Coronary artery (tissue), 2 donors: ENCODE measurements around the gene IL7R.

ENCODE experiments used
- DNase-seq: peaks from one replicate; pipeline ENCODE4 v3.0.0-alpha.2; 2017; ENCODE audit warnings: low spot score
- H3K27ac ChIP-seq, 2 donors: fragments of 200-600 bp; sonication (generic); one replicate each; pipeline ENCODE4 v1.5.1; 2016 to 2019
- H3K4me3 ChIP-seq: fragments of 200-600 bp; sonication (generic); 2 replicates; pipeline ENCODE4 v1.5.1; 2016; ENCODE audit warnings: mild to moderate bottlenecking, moderate library complexity
- CTCF ChIP-seq: fragments of 200-600 bp; sonication (generic); IDR thresholded peaks from one replicate; pipeline ENCODE4 v1.5.1; 2019; ENCODE audit warnings: antibody characterized with exemption

The IL7R gene

GRCh38 chr5:35819026-35819425 is 37.7 kb upstream of the IL7R start:
- H3K4me3 ChIP-seq: no peak overlapping the region
- TF ChIP-seq CTCF: no peak
- no peak for DNase-seq
- no peak overlapping the region for H3K27ac ChIP-seq

GRCh38 chr5:35819668-35820067 is 37.0 kb upstream of the IL7R start:
- TF ChIP-seq CTCF: no peak
- DNase-seq: no peak
- Histone ChIP-seq H3K27ac (no peak overlapping the region), H3K4me3 (no peak overlapping the region)

GRCh38 chr5:35820735-35821134 is 36.0 kb upstream of the IL7R start:
- TF ChIP-seq CTCF: no peak
- Histone ChIP-seq H3K27ac (no peak overlapping the region), H3K4me3 (no peak overlapping the region)
- no peak for DNase-seq

GRCh38 chr5:35821513-35821912 is 35.2 kb upstream of the IL7R start:
- H3K27ac ChIP-seq: no peak overlapping the region
- no peak for TF ChIP-seq CTCF
- DNase-seq: no peak
- no peak overlapping the region for H3K4me3 ChIP-seq

- no peak for DNase-seq
- TF ChIP-seq CTCF: no peak
- Histone ChIP-seq H3K27ac (no peak overlapping the region), H3K4me3 (no peak overlapping the region)
These were observed 34.2 kb upstream of the IL7R start for GRCh38 chr5:35822511-35822910.

GRCh38 chr5:35823347-35824098 is 33.2 kb upstream of the IL7R start:
- no peak for DNase-seq
- Histone ChIP-seq H3K4me3 (no peak overlapping the region), H3K27ac (no peak overlapping the region)
- no peak for TF ChIP-seq CTCF

GRCh38 chr5:35826056-35826455 is 30.6 kb upstream of the IL7R start:
- no peak for TF ChIP-seq CTCF
- DNase-seq: no peak
- H3K27ac ChIP-seq: no peak overlapping the region
- H3K4me3 ChIP-seq: no peak overlapping the region
